HepG2 (cell line): Measurements from ENCODE around the gene C5orf47. TPM values are rescaled to one million over a fixed set of nuclear protein-coding genes. Genes with fewer than 3 reads are reported as not detected.

Experiments used
- ATF5 ChIP-seq: sonication (generic); formaldehyde crosslinking; IDR thresholded peaks from 2 replicates; pipeline ENCODE4 v1.4.0; 2020; ENCODE audit warnings: mild to moderate bottlenecking, low read depth, missing genetic modification reagents
- ATF7 ChIP-seq, 2 experiments: fragments of 450-650 bp in 1 of 2; sonication (generic) in 1 of 2; formaldehyde crosslinking in 1 of 2; IDR thresholded peaks; 2 replicates each; pipeline versions ENCODE4 v1.4.0 to v1.6.1; 2016 to 2020; ENCODE audit warnings: antibody characterized with exemption in 1 of 2, mild to moderate bottlenecking in 1 of 2, missing genetic modification reagents in 1 of 2
- CREB1 ChIP-seq, 2 experiments: fragments of 450-650 bp in 1 of 2; IDR thresholded peaks; 2 replicates each; pipeline ENCODE4 v1.6.1; 2016 to 2017; ENCODE audit warnings: control low read depth in 1 of 2, mild to moderate bottlenecking in 1 of 2, missing compliant biosample characterization in 1 of 2, missing genetic modification characterization in 1 of 2
- MIXL1 ChIP-seq: IDR thresholded peaks from 2 replicates; pipeline ENCODE4 v1.6.1; 2016
- NBN ChIP-seq: fragments of 450-650 bp; conservative IDR thresholded peaks from 2 replicates; pipeline ENCODE4 v1.6.1; 2017
- PCBP2 ChIP-seq: fragments of 200-400 bp; formaldehyde crosslinking; optimal IDR thresholded peaks from 2 replicates; pipeline ENCODE3; 2018; ENCODE audit warnings: low read length, low read depth; ENCODE audit not compliant: poor library complexity, severe bottlenecking
- REPIN1 ChIP-seq: sonication (generic); formaldehyde crosslinking; IDR thresholded peaks from 2 replicates; pipeline ENCODE4 v1.8.0; 2022; ENCODE audit warnings: missing genetic modification reagents, low read depth, mild to moderate bottlenecking, borderline replicate concordance
- SALL1 ChIP-seq: sonication (generic); formaldehyde crosslinking; IDR thresholded peaks from 2 replicates; pipeline ENCODE4 v1.8.0; 2022; ENCODE audit warnings: mild to moderate bottlenecking, missing genetic modification reagents
- TSC22D2 ChIP-seq: sonication (generic); formaldehyde crosslinking; IDR thresholded peaks from 2 replicates; pipeline ENCODE4 v1.5.1; 2020; ENCODE audit warnings: missing genetic modification reagents, mild to moderate bottlenecking, borderline replicate concordance
- ZBTB44 ChIP-seq: sonication (generic); formaldehyde crosslinking; IDR thresholded peaks from 2 replicates; pipeline ENCODE4 v1.4.0; 2020; ENCODE audit warnings: missing genetic modification reagents
- ZHX1 ChIP-seq: sonication (generic); formaldehyde crosslinking; IDR thresholded peaks from 2 replicates; pipeline ENCODE4 v1.8.1; 2022; ENCODE audit warnings: low read depth, mild to moderate bottlenecking, missing genetic modification reagents
- ZNF124 ChIP-seq: sonication (generic); formaldehyde crosslinking; IDR thresholded peaks from 2 replicates; pipeline ENCODE4 v1.4.0; 2020; ENCODE audit warnings: missing genetic modification reagents
- ZNF280D ChIP-seq: sonication (generic); formaldehyde crosslinking; IDR thresholded peaks from 2 replicates; pipeline ENCODE4 v1.5.1; 2020; ENCODE audit warnings: mild to moderate bottlenecking, missing genetic modification reagents
- ZNF704 ChIP-seq: sonication (generic); formaldehyde crosslinking; IDR thresholded peaks from 2 replicates; pipeline ENCODE4 v1.8.1; 2023; ENCODE audit warnings: mild to moderate bottlenecking, inconsistent platforms, moderate library complexity, missing genetic modification reagents, borderline replicate concordance
- polyA plus RNA-seq, 8 experiments: library from polyadenylated mRNA; depleted of rRNA in 3 of 8; stranded (reverse) in 7 of 8; unstranded in 1 of 8; fragments of >200 nt; fragmentation: Illumina TruSeq in 4 of 8; extraction: Trizol in 4 of 8; gene quantifications; 2 replicates each; pipeline versions ENCODE4 v1.2.1 to v1.2.3, GENCODE V29; 2011 to 2016; ENCODE audit warnings: low read depth in 4 of 8, missing spikeins in 1 of 8, mixed read lengths in 1 of 8; ENCODE audit not compliant: insufficient read depth in 1 of 8
- total RNA-seq, 5 experiments: library from RNA; depleted of rRNA; stranded (reverse); fragments of >200 nt; fragmentation: Illumina TruSeq; extraction: Trizol; gene quantifications; 2 replicates each; pipeline ENCODE4 v1.2.3, GENCODE V29; 2016; ENCODE audit warnings: low read depth in 1 of 5
- TF ChIP-seq, protein P1 (sequence below): IDR thresholded peaks from 2 replicates; pipeline ENCODE4 v1.6.1; 2016; ENCODE audit warnings: missing compliant biosample characterization, missing genetic modification reagents, borderline replicate concordance
- TF ChIP-seq, protein P2 (sequence below): sonication (generic); formaldehyde crosslinking; IDR thresholded peaks from 2 replicates; pipeline ENCODE4 v1.5.0; 2020; ENCODE audit warnings: missing genetic modification reagents

The C5orf47 gene
- total and polyA plus RNA-seq, 2 of the 13 experiments (the other 11 are each of a cell fraction or from before 2014, with no cell fraction given), result not detected

- TF ChIP-seq ZBTB44 (CRISPR knock-in tag) (no peak), TSC22D2 (no peak), ZNF124 (CRISPR knock-in tag) (no peak), ZHX1 (CRISPR knock-in tag) (no peak), NBN (no peak), SALL1 (CRISPR knock-in tag) (peak; percentile 94), ZNF704 (CRISPR knock-in tag) (no peak), ATF7 (IDR thresholded peaks at IDR 0.05) (no peak), ATF7 (CRISPR knock-in tag; IDR thresholded peaks at IDR 0.05) (peak; percentile 37; the same call in 1 of the 2 replicates), PCBP2 (no peak), ATF5 (CRISPR knock-in tag) (no peak), REPIN1 (0 out of 2 replicates have a peak, but pooled peaks have one; percentile 54), CREB1 (IDR thresholded peaks at IDR 0.05) (no peak), CREB1 (CRISPR knock-in tag; IDR thresholded peaks at IDR 0.05) (peak; percentile 68), ZNF280D (CRISPR knock-in tag) (no peak), MIXL1 (peak; percentile 95)
- TF ChIP-seq, protein P1, sequence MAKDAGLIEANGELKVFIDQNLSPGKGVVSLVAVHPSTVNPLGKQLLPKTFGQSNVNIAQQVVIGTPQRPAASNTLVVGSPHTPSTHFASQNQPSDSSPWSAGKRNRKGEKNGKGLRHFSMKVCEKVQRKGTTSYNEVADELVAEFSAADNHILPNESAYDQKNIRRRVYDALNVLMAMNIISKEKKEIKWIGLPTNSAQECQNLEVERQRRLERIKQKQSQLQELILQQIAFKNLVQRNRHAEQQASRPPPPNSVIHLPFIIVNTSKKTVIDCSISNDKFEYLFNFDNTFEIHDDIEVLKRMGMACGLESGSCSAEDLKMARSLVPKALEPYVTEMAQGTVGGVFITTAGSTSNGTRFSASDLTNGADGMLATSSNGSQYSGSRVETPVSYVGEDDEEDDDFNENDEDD (CRISPR knock-in tag), result no peak
- TF ChIP-seq, protein P2, sequence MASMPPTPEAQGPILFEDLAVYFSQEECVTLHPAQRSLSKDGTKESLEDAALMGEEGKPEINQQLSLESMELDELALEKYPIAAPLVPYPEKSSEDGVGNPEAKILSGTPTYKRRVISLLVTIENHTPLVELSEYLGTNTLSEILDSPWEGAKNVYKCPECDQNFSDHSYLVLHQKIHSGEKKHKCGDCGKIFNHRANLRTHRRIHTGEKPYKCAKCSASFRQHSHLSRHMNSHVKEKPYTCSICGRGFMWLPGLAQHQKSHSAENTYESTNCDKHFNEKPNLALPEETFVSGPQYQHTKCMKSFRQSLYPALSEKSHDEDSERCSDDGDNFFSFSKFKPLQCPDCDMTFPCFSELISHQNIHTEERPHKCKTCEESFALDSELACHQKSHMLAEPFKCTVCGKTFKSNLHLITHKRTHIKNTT (CRISPR knock-in tag), result no peak
Observed at GRCh38 chr5:173941758-173942401, 47.1 kb upstream of the C5orf47 start (continued).
